ENCODE data around the gene FNBP1.

The FNBP1 gene

DNA sequence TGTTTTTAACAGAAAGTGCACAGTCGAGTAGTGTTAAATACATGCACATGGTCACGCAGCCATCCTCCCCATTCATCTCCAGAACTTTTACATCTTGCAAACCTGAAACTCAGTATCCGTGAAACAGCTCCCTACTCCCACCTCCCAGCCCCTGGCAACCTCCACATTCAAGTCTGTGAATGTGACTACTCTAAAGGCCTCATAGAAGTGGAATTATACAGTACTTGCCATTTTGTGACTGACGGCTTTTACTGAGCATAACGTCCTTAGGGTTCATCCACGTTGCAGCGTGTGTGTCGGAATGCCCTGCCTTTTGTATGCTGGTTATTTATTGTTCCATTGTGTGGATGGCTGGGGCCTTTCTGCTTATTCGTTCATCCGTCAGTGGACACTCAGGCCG lies 171.9 kb downstream of the FNBP1 start:
- DNase-seq = no peak

DNA sequence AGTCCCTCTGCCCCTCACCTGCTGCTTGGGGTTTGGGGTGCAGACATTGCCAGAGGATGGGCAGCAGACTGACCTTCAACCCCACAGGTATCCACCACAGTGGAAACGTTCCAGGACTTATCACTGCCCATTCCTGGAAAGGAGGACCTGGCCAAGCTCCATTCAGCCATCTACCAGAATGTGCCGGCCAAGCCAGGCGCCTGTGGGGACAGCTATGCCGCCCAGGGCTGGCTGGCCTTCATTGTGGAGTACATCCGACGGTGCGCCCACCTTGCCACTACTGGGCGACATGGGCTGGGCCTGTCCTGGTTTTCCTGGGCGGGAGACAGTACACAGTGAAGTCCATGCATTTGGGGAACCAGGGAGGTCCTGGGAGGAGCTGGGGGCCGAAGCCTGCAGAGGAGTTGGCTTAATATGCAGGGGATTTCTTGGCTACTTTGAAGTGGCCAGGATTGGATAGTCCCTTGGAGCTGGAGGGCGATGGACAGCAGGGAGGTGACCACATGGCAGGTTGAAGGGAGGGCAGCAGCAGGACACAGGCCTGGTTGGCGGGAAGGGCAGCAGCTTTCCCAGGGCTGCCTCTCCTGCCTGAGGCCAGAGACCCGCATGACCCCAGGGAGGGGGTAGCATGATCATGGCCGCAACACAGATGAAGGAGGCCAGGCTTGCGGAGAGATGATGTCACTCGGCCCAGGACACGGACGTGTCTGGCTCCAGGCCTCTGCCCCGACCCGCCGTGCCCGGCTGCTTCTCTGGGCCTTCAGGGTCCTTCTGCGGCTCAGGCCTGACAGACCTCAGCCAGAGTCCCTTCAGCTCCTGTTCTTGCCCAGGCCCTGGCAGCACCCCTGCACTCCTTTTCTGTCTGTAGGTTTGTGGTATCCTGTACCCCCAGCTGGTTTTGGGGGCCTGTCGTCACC lies 173.1 kb downstream of the FNBP1 start:
- DNase-seq = no peak

DNA sequence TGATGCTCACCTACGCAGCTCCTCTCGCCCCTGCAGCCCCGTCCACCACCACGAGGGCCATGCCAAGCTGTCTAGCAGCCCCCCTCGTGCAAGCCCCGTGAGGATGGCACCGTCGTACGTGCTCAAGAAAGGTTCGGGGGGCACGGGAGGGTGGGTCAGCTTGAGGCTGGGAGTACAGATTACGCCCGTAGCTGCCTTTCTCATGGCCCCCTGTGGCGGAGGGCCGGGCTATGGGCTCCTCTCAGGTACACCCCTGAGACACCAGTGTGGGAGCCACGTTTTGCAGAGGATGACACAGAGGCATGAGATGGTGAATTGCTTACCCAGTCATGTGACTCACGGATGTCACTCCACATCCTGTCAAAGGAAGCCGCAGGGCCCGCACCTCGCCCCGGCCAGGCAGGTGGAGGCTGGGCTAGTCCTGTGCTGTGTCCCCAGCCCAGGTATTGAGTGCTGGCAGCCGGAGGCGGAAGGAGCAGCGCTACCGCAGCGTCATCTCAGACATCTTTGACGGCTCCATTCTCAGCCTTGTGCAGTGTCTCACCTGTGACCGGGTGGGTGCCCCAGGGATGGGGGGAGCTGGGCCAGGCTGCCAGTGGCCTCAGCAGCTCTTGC lies 174.0 kb downstream of the FNBP1 start:
- peak; percentile 94 for DNase-seq

DNA sequence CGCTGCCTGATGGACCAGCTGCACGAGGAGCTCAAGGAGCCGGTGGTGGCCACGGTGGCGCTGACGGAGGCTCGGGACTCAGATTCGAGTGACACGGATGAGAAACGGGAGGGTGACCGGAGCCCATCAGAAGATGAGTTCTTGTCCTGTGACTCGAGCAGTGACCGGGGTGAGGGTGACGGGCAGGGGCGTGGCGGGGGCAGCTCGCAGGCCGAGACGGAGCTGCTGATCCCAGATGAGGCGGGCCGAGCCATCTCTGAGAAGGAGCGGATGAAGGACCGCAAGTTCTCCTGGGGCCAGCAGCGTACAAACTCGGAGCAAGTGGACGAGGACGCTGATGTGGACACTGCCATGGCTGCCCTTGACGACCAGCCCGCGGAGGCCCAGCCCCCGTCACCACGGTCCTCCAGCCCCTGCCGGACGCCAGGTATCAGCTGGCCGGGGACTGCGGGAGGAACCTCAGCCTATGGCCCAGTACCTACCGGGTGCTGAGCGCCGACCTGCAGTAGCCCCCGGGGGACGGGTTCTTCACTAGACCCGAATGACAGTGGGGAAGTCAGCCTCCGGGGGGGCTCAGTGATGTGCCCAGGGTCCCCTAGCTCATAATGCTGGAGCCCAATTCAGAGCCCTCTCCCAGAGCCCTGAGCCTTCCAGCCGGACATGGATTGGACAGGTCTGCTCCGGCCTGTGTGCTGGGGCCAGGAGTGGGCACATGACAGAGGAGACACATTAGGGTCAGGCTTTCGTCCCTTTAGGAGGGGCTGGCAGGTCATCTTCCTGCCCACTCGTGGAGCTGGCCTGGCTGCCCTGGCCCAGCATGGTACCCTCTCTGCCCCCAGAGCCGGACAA lies 174.7 kb downstream of the FNBP1 start:
- DNase-seq = peak; percentile 8

DNA sequence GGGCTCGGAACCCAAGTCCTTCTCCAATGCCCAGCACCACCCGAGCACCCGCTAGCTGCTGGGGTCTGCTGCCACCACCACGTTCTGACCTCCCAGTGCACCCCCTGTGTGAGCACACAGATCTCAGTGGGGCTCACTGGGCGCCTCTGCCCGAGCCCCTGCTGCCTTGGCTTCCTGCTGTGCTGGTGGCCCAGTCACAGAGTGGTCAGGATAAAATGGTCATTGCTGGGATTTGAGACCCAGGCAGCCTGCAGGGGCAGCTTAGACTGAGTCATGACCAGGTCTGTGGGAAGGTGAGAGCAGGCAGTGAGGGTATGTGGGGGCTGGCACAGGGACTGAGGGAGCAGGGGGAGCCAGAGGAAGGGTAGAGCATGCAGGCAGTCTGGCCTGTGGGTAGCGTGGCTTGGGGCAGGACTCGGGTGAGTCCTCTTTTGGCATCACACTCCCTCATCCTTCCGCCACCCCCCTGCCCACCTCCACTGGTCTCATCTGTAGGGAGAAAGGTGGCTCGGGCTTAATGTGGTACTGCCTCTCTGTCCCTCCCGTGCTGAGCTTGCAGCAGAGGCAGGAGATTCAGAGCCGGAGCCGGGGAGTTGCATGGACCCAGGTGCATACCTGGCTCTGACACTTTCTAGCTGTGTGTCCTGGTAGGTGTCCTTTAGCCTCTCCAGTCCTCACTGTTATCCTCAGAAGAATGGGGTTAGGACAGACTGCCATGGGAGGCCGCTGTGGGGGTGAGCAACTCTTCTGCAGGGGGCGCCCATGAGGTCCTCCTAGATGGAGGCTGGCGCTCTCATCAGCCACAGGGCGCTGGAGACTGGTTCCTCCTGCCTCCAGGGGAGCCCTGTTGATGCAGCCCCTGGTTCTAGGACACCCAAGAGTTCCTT lies 175.6 kb downstream of the FNBP1 start:
- DNase-seq = peak; percentile 37

DNA sequence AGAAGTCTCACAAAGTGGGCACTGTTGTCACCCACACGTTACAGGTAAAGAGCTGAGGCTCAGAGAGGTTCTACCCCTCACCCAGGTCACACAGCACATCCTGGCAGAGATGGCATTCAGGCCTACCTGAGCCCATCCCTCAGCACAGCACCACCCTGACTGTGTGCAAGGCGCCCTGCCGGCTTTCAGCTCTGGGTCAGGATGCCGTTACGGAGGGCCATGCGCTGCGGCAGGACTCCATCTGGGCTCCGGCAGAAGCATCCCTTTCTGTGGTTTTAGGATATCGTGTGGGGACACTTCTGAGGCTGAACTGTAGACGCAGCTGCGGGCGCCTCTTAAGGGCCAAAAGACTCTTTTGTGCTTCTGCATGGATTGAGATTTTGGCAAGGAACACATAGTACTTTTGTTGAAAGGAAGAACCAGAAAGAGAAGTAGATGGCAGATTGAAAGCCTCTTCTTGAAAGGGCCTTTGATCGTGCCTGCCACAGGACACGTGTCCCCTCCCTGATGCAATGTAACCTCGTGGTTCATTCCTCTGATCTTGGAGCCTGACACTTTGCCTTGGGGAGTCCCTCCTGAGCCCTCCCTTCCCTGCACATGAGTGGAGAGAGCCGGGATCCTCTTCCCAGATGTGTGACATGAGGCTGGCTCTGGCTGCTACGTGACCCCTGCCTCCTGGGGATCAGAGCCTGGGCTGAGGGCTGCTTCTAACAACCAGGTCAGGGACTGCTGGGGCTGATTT lies 176.4 kb downstream of the FNBP1 start:
- peak; percentile 43 for DNase-seq

DNA sequence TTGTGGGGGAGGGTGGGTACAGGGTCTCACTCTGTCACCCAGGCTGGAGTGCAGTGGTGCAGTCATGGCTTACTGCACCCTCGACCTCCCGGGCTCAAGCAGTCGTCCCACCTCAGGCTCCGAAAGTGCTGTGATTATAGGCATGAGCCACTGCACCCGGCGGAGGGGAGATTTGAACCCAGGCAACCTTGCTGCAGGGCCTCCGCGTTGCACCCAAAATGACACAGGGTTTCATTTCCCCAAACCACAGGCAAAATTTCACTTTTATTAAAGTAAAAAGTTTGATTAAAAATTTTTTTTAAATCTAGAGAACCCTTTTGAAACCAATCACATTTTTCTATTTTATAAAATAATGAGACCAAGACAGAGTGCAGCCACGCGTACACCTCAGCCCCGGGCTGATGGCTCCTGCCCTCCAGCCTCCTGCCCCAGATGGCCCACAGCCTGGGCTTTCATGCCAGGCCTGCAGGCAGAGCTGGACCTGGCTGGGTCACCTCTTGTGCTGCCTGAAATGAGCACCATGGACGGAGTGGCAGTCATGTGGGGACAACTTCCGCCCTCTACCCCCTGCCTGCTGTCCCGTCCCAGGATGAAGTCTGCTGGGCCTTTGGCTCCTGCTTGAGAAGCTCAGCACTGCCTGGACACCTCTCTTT lies 177.2 kb downstream of the FNBP1 start:
- DNase-seq = peak; percentile 22

DNA sequence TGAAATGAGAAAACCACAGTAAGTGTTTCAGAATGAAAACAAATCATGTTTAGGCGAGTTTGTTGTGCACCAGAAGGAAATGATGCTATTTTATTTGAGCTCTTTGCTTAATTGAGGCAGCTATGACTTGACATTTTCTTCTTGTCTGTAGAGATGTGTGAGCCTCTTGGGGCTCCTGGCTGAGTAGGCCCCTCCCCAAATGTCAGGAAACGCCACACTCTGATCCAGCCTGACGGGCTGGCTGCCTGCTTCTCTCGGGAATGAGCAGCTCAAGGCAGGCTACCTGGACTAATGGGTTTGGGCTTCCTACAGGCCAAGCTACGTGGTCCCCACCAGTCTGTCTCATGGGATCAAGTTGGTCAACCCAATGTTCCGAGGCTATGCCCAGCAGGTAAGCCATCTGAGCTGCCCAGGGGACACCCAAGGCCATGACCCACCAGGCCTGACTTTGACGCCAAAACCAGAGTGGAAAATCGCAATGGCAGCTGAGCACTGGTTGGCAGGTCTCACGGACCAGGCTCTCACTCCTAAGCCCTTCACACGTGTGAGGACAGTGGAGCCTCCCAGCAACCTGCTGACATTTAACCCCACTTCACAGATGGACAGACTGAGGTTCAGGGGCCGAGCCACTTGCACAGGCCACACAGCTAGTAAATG lies 177.9 kb downstream of the FNBP1 start:
- peak; percentile 73 for DNase-seq

DNA sequence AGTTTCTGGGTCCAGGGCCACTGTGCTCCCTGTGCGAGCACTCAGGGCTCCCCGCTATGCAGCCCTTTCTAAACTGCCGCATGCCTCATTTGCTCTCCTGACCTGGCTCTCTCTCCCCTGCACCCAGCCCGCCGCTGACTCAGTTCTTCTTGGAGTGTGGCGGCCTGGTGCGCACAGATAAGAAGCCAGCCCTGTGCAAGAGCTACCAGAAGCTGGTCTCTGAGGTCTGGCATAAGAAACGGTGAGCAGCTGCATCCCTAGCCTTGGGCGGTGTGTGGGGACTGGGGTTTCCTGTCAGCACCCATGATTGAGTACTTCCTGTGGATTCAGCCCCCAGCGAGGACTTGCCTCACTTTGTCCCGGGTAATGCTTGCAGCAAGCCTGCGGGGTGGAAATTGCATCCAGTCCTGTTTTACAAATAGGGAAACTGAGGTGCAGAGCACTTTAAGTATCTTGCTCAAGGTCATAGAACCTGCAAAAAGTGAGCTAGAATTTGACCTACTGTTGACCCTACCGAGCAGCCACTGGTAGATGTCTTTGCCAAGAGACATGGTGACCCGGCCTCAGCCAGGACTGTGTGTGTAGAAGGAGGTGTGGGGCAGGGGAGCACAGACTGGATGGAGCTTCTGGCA lies 179.8 kb downstream of the FNBP1 start:
- peak; percentile 92 for DNase-seq

DNA sequence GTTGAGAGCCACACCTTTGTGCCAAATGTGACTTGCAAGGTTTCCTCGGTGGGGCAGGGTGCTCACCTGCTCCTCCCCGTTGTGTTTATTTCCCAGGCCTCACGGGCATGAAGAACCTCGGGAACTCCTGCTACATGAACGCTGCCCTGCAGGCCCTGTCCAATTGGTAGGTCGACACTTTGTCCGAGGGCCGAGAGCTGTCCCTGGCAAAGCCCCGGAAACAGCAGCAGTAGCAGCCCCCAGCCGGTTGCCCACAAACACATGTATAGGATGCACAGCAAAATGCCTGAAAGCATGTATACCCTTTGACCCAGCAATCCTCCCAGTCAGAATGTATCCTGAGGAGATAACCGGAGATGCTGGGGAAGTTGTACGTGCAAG lies 181.6 kb downstream of the FNBP1 start:
- DNase-seq = no peak

DNA sequence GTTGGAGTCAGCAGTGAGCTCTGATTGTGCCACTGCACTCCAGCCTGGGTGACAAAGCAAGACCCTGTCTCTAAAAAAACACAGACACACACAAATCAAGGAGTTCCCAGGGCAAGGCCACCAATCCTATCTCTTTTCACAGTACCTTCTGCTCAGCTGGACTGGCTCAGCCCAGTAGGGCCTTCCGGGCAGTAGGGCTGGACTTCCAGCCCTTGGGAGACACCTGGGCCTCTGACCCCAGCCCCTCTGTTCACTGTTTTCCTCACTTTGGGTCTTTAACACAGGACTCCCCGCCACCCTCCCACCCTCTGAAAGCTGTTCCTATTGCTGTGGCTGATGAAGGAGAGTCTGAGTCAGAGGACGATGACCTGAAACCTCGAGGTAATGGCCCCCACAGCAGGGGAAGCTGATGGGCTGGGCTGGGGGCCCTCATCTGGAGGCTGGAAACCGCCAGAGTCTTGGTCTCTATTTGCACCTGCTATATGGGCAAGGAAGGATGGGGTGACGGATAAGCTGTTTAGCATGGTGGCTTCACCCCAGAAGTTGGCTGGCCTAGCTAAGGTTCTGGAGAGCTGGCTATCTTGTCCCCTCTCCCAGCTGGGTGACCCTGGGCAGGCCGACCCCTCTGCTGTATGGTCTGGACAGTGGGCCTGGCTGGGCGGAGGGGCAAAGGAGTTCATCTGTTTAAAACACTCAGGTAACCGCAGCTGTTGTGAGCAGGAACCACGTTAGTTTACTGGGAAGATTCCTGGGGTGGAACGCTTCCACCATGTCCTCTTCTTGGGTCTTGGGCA lies 182.1 kb downstream of the FNBP1 start:
- DNase-seq = peak; percentile 62

DNA sequence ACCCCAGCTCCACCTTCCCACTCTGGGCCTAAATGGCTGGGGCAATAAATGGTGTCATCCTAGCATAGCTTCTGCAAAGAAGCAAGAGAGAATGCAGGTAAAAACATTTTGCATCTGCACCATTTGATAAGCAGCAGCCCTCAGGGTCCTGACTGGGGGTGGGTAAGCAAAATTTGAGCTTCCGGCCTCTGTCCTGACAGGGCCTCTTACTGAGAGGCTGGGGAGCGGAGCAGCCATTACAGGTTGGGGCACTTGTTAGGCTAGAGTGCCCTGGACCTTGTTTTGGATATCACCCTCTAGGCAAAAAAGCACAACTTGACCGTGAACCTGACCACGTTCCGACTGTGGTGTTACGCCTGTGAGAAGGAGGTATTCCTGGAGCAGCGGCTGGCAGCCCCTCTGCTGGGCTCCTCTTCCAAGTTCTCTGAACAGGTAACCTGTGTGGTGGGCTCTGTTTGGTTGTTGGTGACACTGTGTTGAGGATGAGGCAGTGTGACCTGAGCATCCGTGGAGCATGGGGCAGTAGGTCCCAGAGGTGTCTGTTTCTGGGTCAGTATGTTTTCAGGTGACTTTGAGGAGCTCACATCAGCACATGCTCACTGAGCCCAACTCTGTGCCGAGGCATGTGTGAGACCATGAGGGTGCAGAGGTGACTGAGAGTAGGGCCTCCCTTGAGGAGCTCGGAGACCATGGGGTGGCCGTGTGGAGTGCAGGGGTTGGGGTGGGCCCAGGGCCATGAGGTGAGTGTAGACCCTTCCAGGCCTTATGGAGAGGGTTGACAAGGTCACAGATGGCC lies 184.6 kb downstream of the FNBP1 start:
- no peak for DNase-seq

DNA sequence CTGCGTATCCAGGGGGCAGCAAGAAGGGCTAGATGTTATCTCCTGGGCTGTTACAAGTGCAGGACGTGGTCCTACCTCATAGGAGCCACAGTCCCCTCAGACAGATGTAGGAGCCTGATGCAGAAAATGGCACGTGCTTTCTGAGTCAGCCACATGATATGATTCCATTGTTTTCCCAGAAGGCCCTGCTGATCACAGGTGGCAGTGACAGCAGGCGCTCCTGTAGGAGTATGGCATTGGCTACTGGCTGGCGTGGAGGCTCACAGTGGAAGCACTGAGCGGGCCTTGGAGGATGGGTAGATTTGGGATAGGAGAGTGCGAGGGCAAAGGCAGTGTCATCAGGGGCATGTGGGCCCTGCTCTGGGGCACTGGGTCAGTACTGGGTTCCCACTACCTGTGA lies 185.8 kb downstream of the FNBP1 start:
- DNase-seq = no peak

DNA sequence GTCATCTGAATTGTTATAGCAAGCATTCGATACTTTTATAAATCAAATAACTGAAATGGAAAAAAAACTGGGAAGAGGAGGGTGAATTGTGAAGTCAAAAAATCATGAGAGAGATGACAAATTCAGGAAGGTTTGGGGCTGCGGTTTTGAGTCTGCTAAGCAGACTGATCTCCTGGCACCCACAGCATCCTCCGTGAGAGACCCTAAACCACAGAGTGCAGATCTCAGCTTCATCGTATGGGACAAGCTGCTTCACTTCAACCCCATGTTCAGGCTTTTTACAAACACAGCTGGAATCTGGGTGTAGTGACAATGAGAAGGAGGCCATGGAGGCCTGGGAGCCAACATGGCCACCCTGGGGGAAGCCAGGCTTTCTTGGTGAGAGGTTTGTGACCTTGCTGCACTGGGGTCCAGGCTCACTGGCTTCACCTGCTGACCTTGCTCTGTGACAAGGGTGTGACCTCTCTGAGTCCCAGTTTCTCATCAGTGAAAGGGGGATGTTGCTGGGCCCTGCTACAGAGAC lies 188.3 kb downstream of the FNBP1 start:
- DNase-seq = no peak

DNA sequence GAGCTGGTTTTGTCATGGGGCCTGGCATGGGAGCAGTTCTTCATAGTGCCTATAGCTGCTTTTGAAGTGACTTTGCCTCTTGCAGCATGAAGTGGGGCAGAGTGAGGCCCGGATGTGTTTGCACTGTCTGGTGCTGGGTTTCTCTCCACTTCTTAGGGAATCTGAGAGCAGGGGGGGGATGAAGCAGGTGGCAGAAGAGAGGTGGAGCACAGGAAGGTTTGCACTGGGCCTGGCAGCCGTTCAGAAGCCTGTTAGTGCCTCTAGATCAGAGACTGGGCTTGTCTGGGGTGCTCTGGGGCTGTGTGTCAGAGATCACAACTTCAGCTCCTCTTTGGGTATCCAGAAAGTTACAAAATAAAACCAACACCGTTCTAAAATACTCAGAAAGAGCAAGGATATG lies 189.4 kb downstream of the FNBP1 start:
- DNase-seq = no peak

DNA sequence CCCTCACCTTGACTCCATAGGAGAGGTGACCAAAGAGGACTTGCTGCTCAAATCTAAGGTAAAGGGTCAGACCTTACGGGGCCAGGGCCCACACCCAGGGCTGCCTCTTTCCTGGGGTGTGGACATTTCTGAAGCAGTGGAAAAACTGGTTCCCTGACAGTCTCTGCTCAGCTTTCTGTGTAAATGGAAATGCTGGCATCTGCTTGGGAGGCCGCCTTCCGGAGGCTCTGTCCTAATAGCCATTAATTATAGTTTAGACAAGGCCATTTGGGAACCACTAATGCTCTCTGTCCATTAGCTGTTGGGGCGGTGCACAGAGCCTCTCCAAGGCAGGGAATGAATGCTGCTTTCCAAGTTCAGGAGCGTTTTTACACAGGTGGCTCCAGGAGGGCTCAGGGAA lies 190.4 kb downstream of the FNBP1 start:
- DNase-seq = no peak

DNA sequence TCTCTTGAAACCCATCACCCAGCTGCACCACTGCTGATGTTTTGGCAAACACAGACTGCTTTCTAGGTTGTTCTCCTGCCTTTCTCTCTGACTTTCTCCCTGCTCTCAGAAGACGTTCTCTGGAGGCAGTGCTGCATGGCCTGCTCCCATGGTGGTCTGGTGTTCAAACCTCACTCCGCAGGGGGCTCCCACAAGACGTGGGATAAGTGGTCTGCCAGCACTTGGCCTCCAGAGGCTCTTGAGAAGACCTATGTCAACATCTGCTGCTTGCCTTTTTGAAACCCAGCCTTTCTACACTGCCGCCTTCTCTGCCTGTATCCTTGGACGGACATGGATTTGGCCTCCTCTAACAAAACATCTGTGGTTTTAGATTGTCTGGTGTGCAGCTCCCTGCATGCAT lies 191.2 kb downstream of the FNBP1 start:
- no peak for DNase-seq
